GM12865 (cell line): ENCODE measurements around the gene AEBP1.
A peak's percentile ranks its signal among the peaks of the same experiment; 100 is the strongest.

Source experiments
- DNase-seq: peaks from one replicate; pipeline ENCODE4 v3.0.0; 2010; ENCODE audit warnings: low read depth
- H3K4me3 ChIP-seq: 2 replicates; pipeline ENCODE4 v1.5.1; 2011; ENCODE audit warnings: mild to moderate bottlenecking, low read depth, low read length, control low read depth
- CTCF ChIP-seq: IDR thresholded peaks from 2 replicates; pipeline ENCODE4 v1.5.1; 2011; ENCODE audit warnings: low read length, control low read depth, low read depth, inconsistent platforms; ENCODE audit not compliant: insufficient read depth; ENCODE audit errors: missing control alignments

The AEBP1 gene

GRCh38 chr7:44093102-44093641, 11.0 kb upstream of the AEBP1 start:
- no peak overlapping the region for H3K4me3 ChIP-seq
- DNase-seq: no peak
- TF ChIP-seq CTCF: no peak

GRCh38 chr7:44094365-44094764, 9.8 kb upstream of the AEBP1 start:
- no peak overlapping the region for H3K4me3 ChIP-seq
- no peak for DNase-seq
- TF ChIP-seq CTCF: no peak

GRCh38 chr7:44094883-44095592, 9.1 kb upstream of the AEBP1 start:
- H3K4me3 ChIP-seq: no peak overlapping the region
- DNase-seq: no peak
- TF ChIP-seq CTCF: no peak

- H3K4me3 ChIP-seq: no peak overlapping the region
- no peak for TF ChIP-seq CTCF
- no peak for DNase-seq
These were observed 8.4 kb upstream of the AEBP1 start for GRCh38 chr7:44095781-44096180.

GRCh38 chr7:44096326-44096881, 7.7 kb upstream of the AEBP1 start:
- H3K4me3 ChIP-seq: no peak overlapping the region
- DNase-seq: no peak
- TF ChIP-seq CTCF: no peak

- H3K4me3 ChIP-seq: no peak overlapping the region
- no peak for TF ChIP-seq CTCF
- DNase-seq: peak; percentile 44
These were observed 6.8 kb upstream of the AEBP1 start for GRCh38 chr7:44097064-44097932.
